Retina (tissue), 1 donor: ENCODE measurements around the gene CTNNBL1.
"Not testable (repeated sequence)": the region's sequence is repeated elsewhere in the genome, so short reads cannot be mapped to it uniquely, and the experiment has no call there.

Source experiments
- DNase-seq: peaks from one replicate; pipeline ENCODE4 v3.0.0-alpha.2; 2016

CTNNBL1 gene

GRCh38 chr20:37713396-37713795 lies 19.6 kb downstream of the CTNNBL1 start:
- DNase-seq: no peak

GRCh38 chr20:37714978-37715672 lies 21.3 kb downstream of the CTNNBL1 start:
- no peak for DNase-seq

DNA sequence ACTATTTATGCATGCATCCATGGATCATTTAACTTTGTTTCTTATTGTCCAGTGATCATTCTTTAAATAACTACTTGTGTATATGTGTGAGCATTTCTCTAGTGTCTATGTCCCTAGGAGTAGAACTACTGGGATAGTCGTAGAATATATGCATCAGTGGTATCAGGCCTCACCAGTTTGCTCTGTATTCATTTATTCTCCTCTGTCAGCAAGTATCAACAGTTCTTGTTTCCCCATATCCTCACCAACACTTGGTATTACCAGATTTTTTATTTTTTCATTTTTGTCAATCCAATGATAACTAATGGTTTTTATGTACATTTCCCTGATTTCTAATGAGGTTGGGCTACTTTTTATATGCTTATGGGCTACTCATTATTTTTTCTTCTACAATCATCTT lies 27.9 kb downstream of the CTNNBL1 start:
- DNase-seq: no peak

GRCh38 chr20:37722312-37722711 lies 28.5 kb downstream of the CTNNBL1 start:
- DNase-seq: not testable (repeated sequence)

GRCh38 chr20:37723668-37724067 lies 29.8 kb downstream of the CTNNBL1 start:
- DNase-seq: no peak

DNA sequence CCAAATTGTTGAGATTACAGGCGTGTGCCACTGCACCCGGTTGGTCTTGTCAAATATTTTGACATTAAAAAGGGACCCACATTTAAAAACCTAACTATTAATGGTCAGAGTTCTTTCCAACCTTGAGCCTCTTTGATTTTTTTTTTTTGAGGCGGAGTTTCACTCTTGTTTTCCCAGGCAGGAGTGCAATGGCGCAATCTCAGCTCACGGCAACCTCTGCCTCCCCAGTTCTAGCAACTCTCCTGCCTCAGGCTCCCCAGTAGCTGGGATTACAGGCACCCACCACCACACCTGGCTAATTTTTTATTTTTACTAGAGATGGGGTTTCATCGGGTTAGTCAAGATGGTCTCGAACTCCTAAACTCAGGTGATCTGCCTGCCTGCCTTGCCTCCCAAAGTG lies 31.3 kb downstream of the CTNNBL1 start:
- DNase-seq: no peak

- DNase-seq: no peak
Observed at GRCh38 chr20:37725855-37726254, 32.0 kb downstream of the CTNNBL1 start.

DNA sequence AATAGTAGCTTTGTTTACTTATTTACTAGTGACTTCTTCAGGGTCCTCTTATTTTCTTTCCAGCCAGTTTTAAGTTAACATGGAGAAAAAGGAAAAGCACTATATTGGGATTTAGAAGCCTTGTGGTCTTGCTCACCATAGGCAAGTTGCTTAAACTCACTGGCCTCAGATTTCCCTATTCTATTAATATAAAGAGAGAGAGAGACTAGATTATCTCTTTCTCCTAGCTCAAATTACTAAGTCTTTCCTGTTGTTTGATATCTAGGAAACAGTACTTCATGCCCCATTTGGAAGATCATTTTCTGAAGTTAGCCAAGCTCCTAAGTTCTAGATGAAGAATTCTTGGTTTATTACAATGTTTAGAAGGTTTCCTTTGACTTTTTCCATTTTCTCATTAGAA lies 32.5 kb downstream of the CTNNBL1 start:
- DNase-seq: no peak

DNA sequence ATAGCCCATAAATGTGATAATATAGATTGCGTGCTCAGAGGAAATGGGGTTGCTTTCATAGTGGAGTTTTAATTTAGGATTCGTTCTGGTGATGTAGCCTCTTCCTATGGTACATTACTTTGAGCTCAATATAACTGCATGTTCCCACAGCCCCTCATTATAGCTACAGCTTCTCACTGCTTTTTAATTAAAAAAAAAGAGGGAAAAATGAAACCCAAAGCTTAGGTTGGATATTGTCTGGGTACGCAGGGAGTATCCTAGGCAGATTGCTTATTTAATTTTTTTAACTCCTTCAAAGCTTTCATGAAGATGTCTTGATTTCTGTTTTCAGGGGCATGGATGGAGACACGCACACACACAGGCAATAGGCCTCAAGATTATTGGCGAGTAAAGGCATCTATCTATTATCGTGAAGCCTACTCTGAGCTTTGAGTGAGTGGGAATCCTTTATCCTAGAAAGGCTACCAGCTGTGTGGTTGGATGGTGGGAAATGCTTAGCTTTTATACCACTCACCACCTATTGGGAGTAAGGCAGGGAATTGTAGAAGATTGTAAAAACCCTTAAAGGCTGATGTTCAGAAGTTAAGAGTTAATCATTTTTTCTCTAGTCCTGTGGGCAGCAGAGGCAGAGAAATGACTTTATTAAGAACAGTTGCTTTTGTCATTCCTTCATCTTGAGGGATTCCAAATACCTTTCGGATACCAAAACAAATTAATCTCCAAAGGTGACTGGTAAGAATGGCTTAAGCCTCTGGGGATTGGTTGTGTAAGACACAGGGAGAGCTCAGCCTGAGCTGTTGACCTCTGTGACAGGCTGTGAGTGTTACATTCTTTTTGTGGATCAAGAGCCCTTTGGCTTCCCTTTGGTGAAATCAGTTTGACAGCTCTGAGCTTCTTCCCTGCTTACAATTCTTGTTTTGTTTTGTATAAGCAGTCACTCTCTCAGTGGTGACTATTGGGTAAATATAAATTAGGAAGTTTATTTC lies 33.4 kb downstream of the CTNNBL1 start:
- DNase-seq: peak; percentile 60

GRCh38 chr20:37727957-37728634 lies 34.3 kb downstream of the CTNNBL1 start:
- DNase-seq: no peak

GRCh38 chr20:37728635-37728983 lies 34.8 kb downstream of the CTNNBL1 start:
- DNase-seq: no peak

DNA sequence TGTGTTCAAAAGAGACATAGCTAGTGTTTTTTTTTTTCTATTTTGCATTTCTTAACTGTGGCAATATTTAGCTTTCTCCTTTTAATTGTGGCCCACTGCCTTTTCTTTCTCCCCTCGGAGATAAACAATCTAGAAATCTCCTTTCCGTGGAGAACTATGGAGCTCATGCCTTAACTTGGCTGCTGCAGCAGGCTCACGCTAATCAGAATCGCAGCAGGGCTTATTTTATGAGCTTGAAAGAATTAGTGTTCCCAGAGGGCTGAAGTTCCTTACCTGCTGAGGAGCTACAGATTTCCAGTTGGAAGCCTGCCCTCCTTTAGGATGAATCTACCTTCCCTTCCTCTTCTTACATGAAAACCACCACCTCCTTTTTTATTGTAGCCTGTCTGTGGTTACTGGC lies 35.6 kb downstream of the CTNNBL1 start:
- DNase-seq: no peak

DNA sequence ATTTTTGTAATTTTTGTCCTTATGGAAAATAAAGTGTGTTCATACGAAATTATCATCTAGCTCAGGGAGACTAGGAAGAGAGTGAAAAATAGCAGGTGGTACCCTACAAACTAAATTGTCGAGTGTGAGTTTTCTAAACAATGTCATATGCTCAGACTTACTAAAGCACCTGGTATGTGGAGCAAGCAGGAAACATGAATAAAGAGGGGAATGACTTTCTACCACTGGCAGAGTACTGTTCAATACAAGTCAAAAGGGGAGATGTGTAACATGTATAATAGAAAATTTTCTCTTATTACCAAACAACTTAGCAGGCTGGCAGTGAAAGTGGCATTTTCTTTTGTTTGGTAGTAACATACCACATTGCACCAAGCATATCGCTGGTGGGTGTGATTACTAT lies 36.1 kb downstream of the CTNNBL1 start:
- DNase-seq: no peak

DNA sequence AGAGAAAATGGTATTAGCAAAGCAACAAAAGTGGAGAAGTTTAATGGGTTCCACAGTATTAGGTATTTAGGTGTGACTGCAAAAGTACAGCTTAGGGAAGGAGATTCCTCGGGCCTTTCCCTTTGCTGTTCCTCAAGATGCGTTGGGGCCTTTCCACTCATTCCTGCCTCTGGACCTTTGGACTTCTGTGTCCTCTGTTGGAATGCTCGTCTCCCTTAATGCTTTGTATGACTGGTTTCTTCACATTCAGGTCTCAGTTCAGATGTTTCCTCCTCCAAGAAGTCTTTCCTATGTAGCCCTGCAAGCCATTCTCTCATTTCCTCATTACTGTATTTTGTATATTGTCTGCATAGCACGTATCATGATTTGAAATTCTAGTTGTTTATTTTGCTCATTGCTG lies 39.6 kb downstream of the CTNNBL1 start:
- no peak for DNase-seq

GRCh38 chr20:37734228-37734985 lies 40.6 kb downstream of the CTNNBL1 start:
- DNase-seq: no peak

- no peak for DNase-seq
Observed at GRCh38 chr20:37735541-37735940, 41.7 kb downstream of the CTNNBL1 start.

GRCh38 chr20:37736132-37736531 lies 42.3 kb downstream of the CTNNBL1 start:
- DNase-seq: no peak

GRCh38 chr20:37737826-37738420 lies 44.1 kb downstream of the CTNNBL1 start:
- DNase-seq: no peak

GRCh38 chr20:37741055-37741454 lies 47.2 kb downstream of the CTNNBL1 start:
- DNase-seq: no peak

- DNase-seq: no peak
Observed at GRCh38 chr20:37741570-37741969, 47.7 kb downstream of the CTNNBL1 start.

DNA sequence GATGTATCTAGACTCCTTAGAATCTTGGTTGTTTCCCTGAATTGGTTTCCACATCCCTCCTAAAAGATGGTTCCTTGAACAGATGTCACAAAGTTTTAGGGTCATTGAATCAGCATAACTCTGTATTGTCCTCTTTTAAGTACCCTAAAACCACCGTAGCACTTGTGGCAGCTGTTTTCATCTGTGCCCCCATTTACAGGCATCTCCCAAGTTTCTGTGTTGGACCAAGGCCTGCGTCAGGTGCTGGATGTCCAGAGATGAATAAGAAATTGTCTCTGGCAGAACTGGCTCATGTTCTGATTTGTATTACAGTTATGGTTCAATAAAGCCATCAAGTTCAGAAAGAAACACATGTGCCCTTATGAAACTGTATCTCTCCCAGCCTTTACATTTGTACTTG lies 48.3 kb downstream of the CTNNBL1 start:
- DNase-seq: no peak

- DNase-seq: no peak
Observed at GRCh38 chr20:37744347-37744746, 50.5 kb downstream of the CTNNBL1 start.
